SK-N-DZ (cell line): ENCODE data around the gene SNAPC5.
"Not testable (repeated sequence)": the region's sequence is repeated elsewhere in the genome, so short reads cannot be mapped to it uniquely, and the experiment has no call there.

ENCODE experiments used
- DNase-seq: peaks from one replicate; pipeline ENCODE4 v3.0.0-alpha.2; 2015; ENCODE audit warnings: low spot score

The SNAPC5 gene

GRCh38 chr15:66491846-66492245 is 5.7 kb downstream of the SNAPC5 start:
- no peak for DNase-seq

GRCh38 chr15:66489179-66489791 is 8.3 kb downstream of the SNAPC5 start:
- DNase-seq, result no peak

- no peak for DNase-seq
These were observed 9.0 kb downstream of the SNAPC5 start for GRCh38 chr15:66488525-66488924.

- no peak for DNase-seq
These were observed 10.7 kb downstream of the SNAPC5 start for GRCh38 chr15:66486887-66487286.

GRCh38 chr15:66484539-66485112 is 12.9 kb downstream of the SNAPC5 start:
- no peak for DNase-seq

- DNase-seq, result no peak
These were observed 14.4 kb downstream of the SNAPC5 start for GRCh38 chr15:66483131-66483566.

GRCh38 chr15:66482539-66482938 is 15.0 kb downstream of the SNAPC5 start:
- DNase-seq, result no peak

- DNase-seq, result no peak
These were observed 16.3 kb downstream of the SNAPC5 start for GRCh38 chr15:66481107-66481856.

GRCh38 chr15:66480267-66480666 is 17.3 kb downstream of the SNAPC5 start:
- DNase-seq, result no peak

GRCh38 chr15:66477011-66477410 is 20.6 kb downstream of the SNAPC5 start:
- DNase-seq, result no peak

- no peak for DNase-seq
These were observed 21.0 kb downstream of the SNAPC5 start for GRCh38 chr15:66476535-66476934.

- DNase-seq, result no peak
These were observed 22.6 kb downstream of the SNAPC5 start for GRCh38 chr15:66474963-66475362.

GRCh38 chr15:66474135-66474534 is 23.4 kb downstream of the SNAPC5 start:
- no peak for DNase-seq

- no peak for DNase-seq
These were observed 25.2 kb downstream of the SNAPC5 start for GRCh38 chr15:66472176-66472999.

- not testable (repeated sequence) for DNase-seq
These were observed 26.7 kb downstream of the SNAPC5 start for GRCh38 chr15:66470825-66471224.

- not testable (repeated sequence) for DNase-seq
These were observed 30.2 kb downstream of the SNAPC5 start for GRCh38 chr15:66467162-66468040.

- DNase-seq, result not testable (repeated sequence)
These were observed 32.3 kb downstream of the SNAPC5 start for GRCh38 chr15:66465294-66465693.

GRCh38 chr15:66462627-66463026 is 34.9 kb downstream of the SNAPC5 start:
- no peak for DNase-seq

GRCh38 chr15:66461917-66462316 is 35.6 kb downstream of the SNAPC5 start:
- DNase-seq, result no peak

- DNase-seq, result not testable (repeated sequence)
These were observed 36.3 kb downstream of the SNAPC5 start for GRCh38 chr15:66461294-66461693.
